WTC11 (cell line): ENCODE results near the gene THSD4. TPM values are rescaled to one million over a fixed set of nuclear protein-coding genes. Genes with fewer than 3 reads are reported as not detected.

Source experiments
- ATAC-seq: fragments of 200-7000 bp; cut with Tn5 transposase; 2 replicates; pipeline ENCODE4 v1.10.0; 2021; ENCODE audit warnings: mild to moderate bottlenecking, moderate library complexity
- CTCF ChIA-PET: fragments of 300-600 bp; sonication (Branson Sonifier 250); formaldehyde crosslinking; loops from one replicate; lab custom pipeline; 2021; ENCODE audit warnings: antibody characterized with exemption; lab: Charles Lee
- POLR2A ChIA-PET: fragments of 350-600 bp; sonication (Branson Sonifier 250); formaldehyde crosslinking; loops from one replicate; lab custom pipeline; 2021; ENCODE audit warnings: antibody characterized with exemption; lab: Charles Lee
- DNase-seq: peaks from one replicate; pipeline ENCODE4 v3.0.0; 2021; ENCODE audit warnings: low spot score
- H3K27ac Mint-ChIP-seq: 2 replicates; pipeline ENCODE4 v1.8.0; 2021; ENCODE audit warnings: mixed read lengths
- H3K27me3 Mint-ChIP-seq: 2 replicates; pipeline ENCODE4 v1.8.0; 2021; ENCODE audit warnings: low read depth, mild to moderate bottlenecking, moderate library complexity, mixed read lengths
- H3K36me3 Mint-ChIP-seq: 2 replicates; pipeline ENCODE4 v1.8.0; 2021; ENCODE audit warnings: mixed read lengths
- H3K4me1 Mint-ChIP-seq: 2 replicates; pipeline ENCODE4 v1.8.0; 2022; ENCODE audit warnings: mixed read lengths
- H3K4me3 Mint-ChIP-seq: 2 replicates; pipeline ENCODE4 v1.8.0; 2021; ENCODE audit warnings: mild to moderate bottlenecking, moderate library complexity, mixed read lengths
- H3K9me3 Mint-ChIP-seq: 2 replicates; pipeline ENCODE4 v1.8.0; 2021; ENCODE audit warnings: mixed read lengths
- ATF6 ChIP-seq: sonication (generic); formaldehyde crosslinking; IDR thresholded peaks from 2 replicates; pipeline ENCODE4 v1.8.1; 2023; ENCODE audit warnings: mild to moderate bottlenecking, missing genetic modification reagents
- CDX4 ChIP-seq: fragments of 250-450 bp; sonication (Bioruptor Pico); IDR thresholded peaks from 2 replicates; pipeline ENCODE4 v1.9.0; 2021; ENCODE audit warnings: moderate library complexity, mild to moderate bottlenecking, inconsistent platforms, borderline replicate concordance
- FOXJ3 ChIP-seq: sonication (generic); formaldehyde crosslinking; IDR thresholded peaks from 2 replicates; pipeline ENCODE4 v1.9.0; 2021; ENCODE audit warnings: missing genetic modification reagents, mild to moderate bottlenecking, borderline replicate concordance
- GTF2I ChIP-seq: fragments of 250-450 bp; sonication (Bioruptor Pico); conservative IDR thresholded peaks from 2 replicates; pipeline ENCODE4 v1.4.0; 2021; ENCODE audit warnings: mild to moderate bottlenecking
- HMGXB4 ChIP-seq: sonication (generic); formaldehyde crosslinking; IDR thresholded peaks from 2 replicates; pipeline ENCODE4 v1.8.1; 2023; ENCODE audit warnings: mild to moderate bottlenecking, moderate library complexity, missing genetic modification reagents
- MLX ChIP-seq: sonication (generic); formaldehyde crosslinking; IDR thresholded peaks from 2 replicates; pipeline ENCODE4 v1.8.1; 2023; ENCODE audit warnings: mild to moderate bottlenecking, missing genetic modification reagents, moderate library complexity
- NFYB ChIP-seq: sonication (generic); formaldehyde crosslinking; conservative IDR thresholded peaks from 2 replicates; pipeline ENCODE4 v1.8.0; 2022; ENCODE audit warnings: low read depth, missing genetic modification reagents
- PREB ChIP-seq: sonication (generic); formaldehyde crosslinking; IDR thresholded peaks from 2 replicates; pipeline ENCODE4 v1.8.1; 2022; ENCODE audit warnings: mild to moderate bottlenecking, missing genetic modification reagents, moderate library complexity, borderline replicate concordance
- TEAD1 ChIP-seq: sonication (generic); formaldehyde crosslinking; IDR thresholded peaks from 2 replicates; pipeline ENCODE4 v1.8.0; 2022; ENCODE audit warnings: mild to moderate bottlenecking, missing genetic modification reagents
- ZNF232 ChIP-seq: sonication (generic); formaldehyde crosslinking; IDR thresholded peaks from 2 replicates; pipeline ENCODE4 v1.8.0; 2022; ENCODE audit warnings: mild to moderate bottlenecking, missing genetic modification reagents
- total RNA-seq: library from RNA; stranded (reverse); gene quantifications from 3 replicates; pipeline ENCODE4 v1.2.3, GENCODE V29; 2021
- TF ChIP-seq, protein P1 (sequence below): sonication (generic); formaldehyde crosslinking; IDR thresholded peaks from 2 replicates; pipeline ENCODE4 v1.8.1; 2022; ENCODE audit warnings: low read depth, missing genetic modification reagents, borderline replicate concordance
- TF ChIP-seq, protein P2 (sequence below): fragments of 250-450 bp; sonication (Bioruptor Pico); IDR thresholded peaks from 2 replicates; pipeline ENCODE4 v1.9.0; 2021; ENCODE audit warnings: mild to moderate bottlenecking

The THSD4 gene
- total RNA-seq, 1 experiment from 2014 or later = 7.8 TPM

GRCh38 chr15:71786673-71787072, 671.4 kb downstream of the THSD4 start:
- H3K4me3 Mint-ChIP-seq = no peak overlapping the region
- DNase-seq (no peak), ATAC-seq (no peak)
- ChIA-PET CTCF (no interaction called here), POLR2A (no interaction called here)
- H3K9me3 Mint-ChIP-seq = no peaks in the 10 kb centered on the region
- TF ChIP-seq CDX4 (CRISPR knock-in tag) (no peak), GTF2I (no peak), TEAD1 (no peak), ATF6 (CRISPR knock-in tag) (no peak), ZNF232 (CRISPR knock-in tag) (no peak), NFYB (no peak), HMGXB4 (CRISPR knock-in tag) (no peak), MLX (CRISPR knock-in tag) (no peak), FOXJ3 (CRISPR knock-in tag) (no peak), PREB (CRISPR knock-in tag) (no peak)
- TF ChIP-seq, protein P1, sequence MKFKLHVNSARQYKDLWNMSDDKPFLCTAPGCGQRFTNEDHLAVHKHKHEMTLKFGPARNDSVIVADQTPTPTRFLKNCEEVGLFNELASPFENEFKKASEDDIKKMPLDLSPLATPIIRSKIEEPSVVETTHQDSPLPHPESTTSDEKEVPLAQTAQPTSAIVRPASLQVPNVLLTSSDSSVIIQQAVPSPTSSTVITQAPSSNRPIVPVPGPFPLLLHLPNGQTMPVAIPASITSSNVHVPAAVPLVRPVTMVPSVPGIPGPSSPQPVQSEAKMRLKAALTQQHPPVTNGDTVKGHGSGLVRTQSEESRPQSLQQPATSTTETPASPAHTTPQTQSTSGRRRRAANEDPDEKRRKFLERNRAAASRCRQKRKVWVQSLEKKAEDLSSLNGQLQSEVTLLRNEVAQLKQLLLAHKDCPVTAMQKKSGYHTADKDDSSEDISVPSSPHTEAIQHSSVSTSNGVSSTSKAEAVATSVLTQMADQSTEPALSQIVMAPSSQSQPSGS = no peak
- TF ChIP-seq, protein P2, sequence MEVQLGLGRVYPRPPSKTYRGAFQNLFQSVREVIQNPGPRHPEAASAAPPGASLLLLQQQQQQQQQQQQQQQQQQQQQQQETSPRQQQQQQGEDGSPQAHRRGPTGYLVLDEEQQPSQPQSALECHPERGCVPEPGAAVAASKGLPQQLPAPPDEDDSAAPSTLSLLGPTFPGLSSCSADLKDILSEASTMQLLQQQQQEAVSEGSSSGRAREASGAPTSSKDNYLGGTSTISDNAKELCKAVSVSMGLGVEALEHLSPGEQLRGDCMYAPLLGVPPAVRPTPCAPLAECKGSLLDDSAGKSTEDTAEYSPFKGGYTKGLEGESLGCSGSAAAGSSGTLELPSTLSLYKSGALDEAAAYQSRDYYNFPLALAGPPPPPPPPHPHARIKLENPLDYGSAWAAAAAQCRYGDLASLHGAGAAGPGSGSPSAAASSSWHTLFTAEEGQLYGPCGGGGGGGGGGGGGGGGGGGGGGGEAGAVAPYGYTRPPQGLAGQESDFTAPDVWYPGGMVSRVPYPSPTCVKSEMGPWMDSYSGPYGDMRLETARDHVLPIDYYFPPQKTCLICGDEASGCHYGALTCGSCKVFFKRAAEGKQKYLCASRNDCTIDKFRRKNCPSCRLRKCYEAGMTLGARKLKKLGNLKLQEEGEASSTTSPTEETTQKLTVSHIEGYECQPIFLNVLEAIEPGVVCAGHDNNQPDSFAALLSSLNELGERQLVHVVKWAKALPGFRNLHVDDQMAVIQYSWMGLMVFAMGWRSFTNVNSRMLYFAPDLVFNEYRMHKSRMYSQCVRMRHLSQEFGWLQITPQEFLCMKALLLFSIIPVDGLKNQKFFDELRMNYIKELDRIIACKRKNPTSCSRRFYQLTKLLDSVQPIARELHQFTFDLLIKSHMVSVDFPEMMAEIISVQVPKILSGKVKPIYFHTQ (CRISPR knock-in tag) = no peak
- no peaks in the 10 kb centered on the region; the same call in 1 of the 2 replicates for H3K27me3 Mint-ChIP-seq
- H3K27ac Mint-ChIP-seq = no peak overlapping the region
- no peaks in the 10 kb centered on the region for H3K36me3 Mint-ChIP-seq
- no peaks in the 10 kb centered on the region for H3K4me1 Mint-ChIP-seq
